GM12891 (cell line): ENCODE measurements around the gene NCOA6.

ENCODE experiments used
- POLR2A ChIP-seq: IDR thresholded peaks from 2 replicates; pipeline ENCODE4 v1.6.1; 2011; ENCODE audit warnings: low read depth, low read length, control low read depth
- POLR2AphosphoS5 ChIP-seq: IDR thresholded peaks from 2 replicates; pipeline ENCODE4 v1.6.1; 2011; ENCODE audit warnings: low read depth, low read length, control low read depth
- SPI1 ChIP-seq: IDR thresholded peaks from 2 replicates; pipeline ENCODE4 v1.6.1; 2011; ENCODE audit warnings: low read depth, low read length, control low read depth

GRCh38 chr20:34776177-34776576, 49.3 kb downstream of the NCOA6 start:
- no peak for TF ChIP-seq SPI1
- no peak for TF ChIP-seq POLR2A
- TF ChIP-seq POLR2AphosphoS5: no peak
